Neural progenitor cell (in vitro differentiated cells): ENCODE measurements around the gene VARS2. TPM values are rescaled to one million over a fixed set of nuclear protein-coding genes. Genes with fewer than 3 reads are reported as not detected.

Source experiments
- DNase-seq: peaks from one replicate; pipeline ENCODE4 v3.0.0-alpha.2; 2016; ENCODE audit warnings: low spot score
- H2AFZ ChIP-seq: fragments of 200-600 bp; sonication (generic); replicated peaks from 2 replicates; pipeline ENCODE4 v1.6.1; 2016; ENCODE audit warnings: antibody characterized with exemption
- H3F3A ChIP-seq: fragments of 200-600 bp; sonication (generic); 2 replicates; pipeline ENCODE4 v1.6.1; 2016; ENCODE audit warnings: antibody characterized with exemption, low read depth
- H3K27ac ChIP-seq: fragments of 200-600 bp; sonication (generic); 2 replicates; pipeline ENCODE4 v1.5.1; 2016; ENCODE audit warnings: mild to moderate bottlenecking
- H3K27me3 ChIP-seq: fragments of 200-600 bp; sonication (generic); 2 replicates; pipeline ENCODE4 v1.6.1; 2016; ENCODE audit warnings: mild to moderate bottlenecking, moderate library complexity
- H3K36me3 ChIP-seq: fragments of 200-600 bp; sonication (generic); 2 replicates; pipeline ENCODE4 v1.5.1; 2016
- H3K4me1 ChIP-seq: fragments of 200-600 bp; sonication (generic); 2 replicates; pipeline ENCODE4 v1.6.1; 2016; ENCODE audit warnings: mixed run types
- H3K4me2 ChIP-seq: fragments of 200-600 bp; sonication (generic); 2 replicates; pipeline ENCODE4 v1.6.1; 2016
- H3K4me3 ChIP-seq: fragments of 200-600 bp; sonication (generic); 2 replicates; pipeline ENCODE4 v1.5.1; 2016
- H3K79me2 ChIP-seq: fragments of 200-600 bp; sonication (generic); 2 replicates; pipeline ENCODE4 v1.6.1; 2016; ENCODE audit warnings: low read depth
- H3K9ac ChIP-seq: fragments of 200-600 bp; sonication (generic); 2 replicates; pipeline ENCODE4 v1.6.1; 2016
- H3K9me3 ChIP-seq: fragments of 200-600 bp; sonication (generic); 2 replicates; pipeline ENCODE4 v1.5.1; 2016; ENCODE audit warnings: low read depth
- H4K20me1 ChIP-seq: fragments of 200-600 bp; sonication (generic); 2 replicates; pipeline ENCODE4 v1.6.1; 2016; ENCODE audit warnings: low read depth
- H3K27ac Mint-ChIP-seq: 3 replicates; pipeline ENCODE4 v1.8.0; 2021; ENCODE audit warnings: mixed read lengths
- H3K27me3 Mint-ChIP-seq: 2 replicates; pipeline ENCODE4 v1.8.0; 2022; ENCODE audit warnings: low read depth, mild to moderate bottlenecking, inconsistent platforms, moderate library complexity, mixed read lengths; ENCODE audit not compliant: insufficient read depth
- H3K36me3 Mint-ChIP-seq: 3 replicates; pipeline ENCODE4 v1.8.0; 2021; ENCODE audit warnings: mixed read lengths
- H3K4me1 Mint-ChIP-seq: 3 replicates; pipeline ENCODE4 v1.8.0; 2021; ENCODE audit warnings: mixed read lengths
- H3K4me3 Mint-ChIP-seq: 3 replicates; pipeline ENCODE4 v1.8.0; 2021; ENCODE audit warnings: mild to moderate bottlenecking, moderate library complexity, mixed read lengths
- H3K9me3 Mint-ChIP-seq: 3 replicates; pipeline ENCODE4 v1.8.0; 2020; ENCODE audit warnings: mixed read lengths
- EZH2 ChIP-seq: fragments of 200-600 bp; sonication (generic); IDR thresholded peaks from 2 replicates; pipeline ENCODE4 v1.6.1; 2017; ENCODE audit warnings: antibody characterized with exemption, mild to moderate bottlenecking, moderate library complexity
- EZH2phosphoT487 ChIP-seq: fragments of 200-600 bp; sonication (generic); IDR thresholded peaks from 2 replicates; pipeline ENCODE4 v1.6.1; 2017; ENCODE audit warnings: antibody characterized with exemption
- total RNA-seq: library from RNA; depleted of rRNA; stranded (reverse); fragments of >200 nt; gene quantifications from 2 replicates; pipeline ENCODE4 v1.2.3, GENCODE V29; 2015; ENCODE audit warnings: low replicate concordance
- TF ChIP-seq, protein P1 (sequence below): fragments of 200-600 bp; sonication (generic); IDR thresholded peaks from 2 replicates; pipeline ENCODE4 v1.5.1; 2017; ENCODE audit warnings: antibody characterized with exemption, mild to moderate bottlenecking

VARS2 gene
- total RNA-seq, 1 donor from 2014 or later, result 21.5 TPM

DNA sequence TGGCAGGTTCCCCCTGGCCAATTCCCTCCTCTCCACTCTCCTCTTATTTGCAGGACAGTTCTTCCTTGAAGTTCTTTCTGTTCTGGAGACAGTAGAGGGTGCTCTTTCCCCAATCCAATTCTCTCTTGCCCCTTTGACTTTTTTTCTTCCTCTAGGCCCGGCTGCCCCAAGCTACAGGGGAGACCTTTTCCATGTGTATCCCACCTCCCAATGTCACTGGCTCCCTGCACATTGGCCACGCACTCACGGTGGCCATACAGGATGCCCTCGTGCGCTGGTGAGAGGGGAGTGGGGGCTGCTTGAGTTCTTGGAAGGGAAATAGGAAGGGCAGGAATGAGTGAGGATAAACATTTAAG, 1.5 kb downstream of the VARS2 start:
- H3K36me3 Mint-ChIP-seq, result peaks cover 36% of the 10 kb centered on the region
- Histone ChIP-seq H3K27ac (no peak overlapping the region), H3K9me3 (no peaks in the 10 kb centered on the region), H3K36me3 (no peaks in the 10 kb centered on the region), H3K4me3 (no peak overlapping the region), H3K4me2 (peak overlapping the region; percentile 93), H3K79me2 (no peaks in the 10 kb centered on the region), H3K27me3 (no peaks in the 10 kb centered on the region), H3F3A (peaks cover 28% of the 10 kb centered on the region), H2AFZ (no peak overlapping the region), H3K9ac (no peak overlapping the region), H3K4me1 (peaks cover 15% of the 10 kb centered on the region), H4K20me1 (no peaks in the 10 kb centered on the region)
- H3K4me3 Mint-ChIP-seq, result peak overlapping the region; percentile 93
- peaks cover 9% of the 10 kb centered on the region for H3K27me3 Mint-ChIP-seq
- TF ChIP-seq EZH2, result no peak
- TF ChIP-seq, protein P1, sequence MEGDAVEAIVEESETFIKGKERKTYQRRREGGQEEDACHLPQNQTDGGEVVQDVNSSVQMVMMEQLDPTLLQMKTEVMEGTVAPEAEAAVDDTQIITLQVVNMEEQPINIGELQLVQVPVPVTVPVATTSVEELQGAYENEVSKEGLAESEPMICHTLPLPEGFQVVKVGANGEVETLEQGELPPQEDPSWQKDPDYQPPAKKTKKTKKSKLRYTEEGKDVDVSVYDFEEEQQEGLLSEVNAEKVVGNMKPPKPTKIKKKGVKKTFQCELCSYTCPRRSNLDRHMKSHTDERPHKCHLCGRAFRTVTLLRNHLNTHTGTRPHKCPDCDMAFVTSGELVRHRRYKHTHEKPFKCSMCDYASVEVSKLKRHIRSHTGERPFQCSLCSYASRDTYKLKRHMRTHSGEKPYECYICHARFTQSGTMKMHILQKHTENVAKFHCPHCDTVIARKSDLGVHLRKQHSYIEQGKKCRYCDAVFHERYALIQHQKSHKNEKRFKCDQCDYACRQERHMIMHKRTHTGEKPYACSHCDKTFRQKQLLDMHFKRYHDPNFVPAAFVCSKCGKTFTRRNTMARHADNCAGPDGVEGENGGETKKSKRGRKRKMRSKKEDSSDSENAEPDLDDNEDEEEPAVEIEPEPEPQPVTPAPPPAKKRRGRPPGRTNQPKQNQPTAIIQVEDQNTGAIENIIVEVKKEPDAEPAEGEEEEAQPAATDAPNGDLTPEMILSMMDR, result peak; percentile 70
- no peak for TF ChIP-seq EZH2phosphoT487
- no peaks in the 10 kb centered on the region for H3K9me3 Mint-ChIP-seq
- peak overlapping the region; percentile 4 for H3K27ac Mint-ChIP-seq
- peak; percentile 75 for DNase-seq
- peaks cover 26% of the 10 kb centered on the region for H3K4me1 Mint-ChIP-seq

DNA sequence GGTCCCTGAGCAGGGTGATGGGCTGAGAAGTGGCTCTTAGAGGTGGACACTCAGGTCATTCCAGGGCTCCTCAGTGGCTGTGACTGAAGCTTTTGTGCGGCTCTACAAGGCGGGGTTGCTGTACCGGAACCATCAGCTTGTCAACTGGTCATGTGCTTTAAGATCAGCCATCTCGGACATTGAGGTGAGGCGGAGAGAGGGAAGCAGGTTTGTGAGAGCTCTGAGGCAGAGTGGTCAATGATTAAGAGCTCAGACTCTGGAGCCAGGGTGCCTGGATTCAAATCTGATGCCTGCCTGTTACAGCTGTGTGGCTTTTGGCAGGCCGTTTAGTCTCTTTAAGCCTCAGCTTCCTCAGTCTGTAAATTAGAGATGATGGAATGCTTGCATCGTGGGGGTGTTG, 3.0 kb downstream of the VARS2 start:
- Histone ChIP-seq H3K4me1 (peaks cover 15% of the 10 kb centered on the region), H3K36me3 (no peaks in the 10 kb centered on the region), H3K9me3 (no peaks in the 10 kb centered on the region), H4K20me1 (no peaks in the 10 kb centered on the region), H3K4me3 (no peak overlapping the region), H3K27ac (no peak overlapping the region), H3K27me3 (no peaks in the 10 kb centered on the region), H2AFZ (no peak overlapping the region), H3K4me2 (no peak overlapping the region), H3K79me2 (no peaks in the 10 kb centered on the region), H3F3A (peaks cover 28% of the 10 kb centered on the region), H3K9ac (no peak overlapping the region)
- TF ChIP-seq EZH2phosphoT487 (no peak), EZH2 (no peak)
- TF ChIP-seq, protein P1, result no peak
- Mint-ChIP-seq H3K4me3 (no peak overlapping the region), H3K27me3 (peaks cover 7% of the 10 kb centered on the region), H3K9me3 (no peaks in the 10 kb centered on the region), H3K36me3 (peaks cover 28% of the 10 kb centered on the region), H3K4me1 (peaks cover 26% of the 10 kb centered on the region), H3K27ac (no peak overlapping the region)
- DNase-seq, result no peak

DNA sequence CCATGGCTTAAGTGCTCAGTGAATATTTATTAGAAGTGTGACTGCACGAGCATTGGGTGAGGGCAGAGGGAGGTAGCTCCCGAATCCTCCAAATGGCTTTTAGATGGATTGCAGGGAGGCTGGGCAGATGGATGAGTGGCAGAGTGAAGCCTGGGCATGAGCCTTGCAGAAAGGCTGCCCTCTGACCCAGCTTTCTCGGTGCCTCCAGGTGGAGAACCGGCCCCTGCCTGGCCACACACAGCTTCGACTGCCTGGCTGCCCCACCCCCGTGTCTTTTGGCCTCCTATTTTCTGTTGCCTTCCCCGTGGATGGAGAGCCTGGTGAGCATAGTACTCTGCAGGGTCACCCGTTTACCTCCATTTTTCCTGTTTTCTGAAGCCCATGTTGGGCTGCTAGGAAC, 3.4 kb downstream of the VARS2 start:
- Mint-ChIP-seq H3K9me3 (no peaks in the 10 kb centered on the region), H3K27me3 (peaks cover 10% of the 10 kb centered on the region), H3K27ac (no peak overlapping the region), H3K4me3 (no peak overlapping the region), H3K4me1 (peaks cover 26% of the 10 kb centered on the region), H3K36me3 (peaks cover 28% of the 10 kb centered on the region)
- Histone ChIP-seq H3K36me3 (no peaks in the 10 kb centered on the region), H3K27me3 (no peaks in the 10 kb centered on the region), H3F3A (peaks cover 24% of the 10 kb centered on the region), H3K4me3 (no peak overlapping the region), H3K9me3 (no peaks in the 10 kb centered on the region), H4K20me1 (no peaks in the 10 kb centered on the region), H3K79me2 (no peaks in the 10 kb centered on the region), H3K4me2 (no peak overlapping the region), H3K9ac (no peak overlapping the region), H3K27ac (no peak overlapping the region), H2AFZ (no peak overlapping the region), H3K4me1 (peaks cover 15% of the 10 kb centered on the region)
- TF ChIP-seq EZH2phosphoT487 (no peak), EZH2 (no peak)
- TF ChIP-seq, protein P1, result no peak
- no peak for DNase-seq
